ENCODE data around the gene POU6F2.

- TF ChIP-seq CTCF (IDR thresholded peaks at IDR 0.05) (no peak), POLR2A (IDR thresholded peaks at IDR 0.05) (no peak)
These were observed 38.9 kb downstream of the POU6F2 start for GRCh38 chr7:39016609-39017008.

All from body of pancreas (tissue), 4 donors.